HG02763 (cell line): ENCODE results near the gene NUP188.

Experiments used
- ATAC-seq: cut with Tn5 transposase; IDR thresholded peaks from one replicate; pipeline ENCODE4 v1.9.1; 2021; ENCODE audit warnings: mild to moderate bottlenecking, moderate library complexity; ENCODE audit not compliant: unreplicated experiment

The NUP188 gene

GRCh38 chr9:128916204-128916603, 31.3 kb upstream of the NUP188 start:
- no peak for ATAC-seq

- ATAC-seq: no peak
These were observed 30.8 kb upstream of the NUP188 start for GRCh38 chr9:128916745-128917144.

GRCh38 chr9:128917151-128917849, 30.2 kb upstream of the NUP188 start:
- ATAC-seq: no peak

GRCh38 chr9:128918921-128919320, 28.6 kb upstream of the NUP188 start:
- no peak for ATAC-seq

- ATAC-seq: no peak
These were observed 28.0 kb upstream of the NUP188 start for GRCh38 chr9:128919402-128920089.

GRCh38 chr9:128920381-128921058, 27.0 kb upstream of the NUP188 start, which contains the start of gene PHYHD1:
PHYHD1 (plus strand) TSS chr9:128920982; CDS start chr9:128922324, 1,342 bp downstream.
- ATAC-seq: no peak

GRCh38 chr9:128921881-128922763, 25.4 kb upstream of the NUP188 start:
- no peak for ATAC-seq

- no peak for ATAC-seq
These were observed 24.0 kb upstream of the NUP188 start for GRCh38 chr9:128923493-128923883.

- ATAC-seq: no peak
These were observed 19.6 kb upstream of the NUP188 start for GRCh38 chr9:128927731-128928411.

GRCh38 chr9:128928624-128929023, 18.9 kb upstream of the NUP188 start:
- no peak for ATAC-seq

- no peak for ATAC-seq
These were observed 17.9 kb upstream of the NUP188 start for GRCh38 chr9:128929560-128929959.

- no peak for ATAC-seq
These were observed 13.8 kb upstream of the NUP188 start for GRCh38 chr9:128933731-128934130.

- ATAC-seq: no peak
These were observed 11.2 kb upstream of the NUP188 start for GRCh38 chr9:128936171-128936865.

- no peak for ATAC-seq
These were observed 10.0 kb upstream of the NUP188 start for GRCh38 chr9:128937310-128938165.

GRCh38 chr9:128940271-128940921, 7.1 kb upstream of the NUP188 start:
- no peak for ATAC-seq

- ATAC-seq: no peak
These were observed 6.3 kb upstream of the NUP188 start for GRCh38 chr9:128940946-128941755.

- ATAC-seq: no peak
These were observed 3.5 kb upstream of the NUP188 start for GRCh38 chr9:128943832-128944620.
